ENCODE results near the gene GPR27.

DNA sequence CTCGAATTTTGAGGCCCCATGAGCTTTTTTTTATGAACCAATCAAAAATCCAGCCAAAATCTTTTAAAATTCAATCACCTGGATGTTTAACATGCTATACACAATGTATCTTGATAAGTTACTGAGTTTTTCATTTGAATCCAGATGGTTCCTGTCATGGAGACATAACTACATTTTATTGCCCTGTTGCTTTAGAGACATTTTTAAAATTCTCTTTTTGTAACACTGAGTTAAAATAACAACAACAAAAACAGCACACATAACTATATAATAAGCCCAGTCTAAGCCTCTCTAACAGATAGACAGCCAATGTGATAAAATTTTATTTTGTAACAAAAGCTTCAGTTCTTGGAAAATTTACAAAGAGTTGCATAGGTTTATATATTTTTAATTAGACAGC lies 29.5 kb downstream of the GPR27 start:
- TF ChIP-seq RAD21 (IDR thresholded peaks at IDR 0.05): no peak
- no peak for TF ChIP-seq CTCF (IDR thresholded peaks at IDR 0.05; ENCODE audit: low read depth, low read length, missing input control)
- no peak for TF ChIP-seq ZBTB33 (IDR thresholded peaks at IDR 0.05)
- TF ChIP-seq REST (IDR thresholded peaks at IDR 0.05): no peak
- TF ChIP-seq ATF3 (IDR thresholded peaks at IDR 0.05): no peak
- no peak for TF ChIP-seq TAF1 (conservative IDR thresholded peaks at IDR 0.05)
- no peak for TF ChIP-seq RXRA (IDR thresholded peaks at IDR 0.05)
- TF ChIP-seq SP1 (IDR thresholded peaks at IDR 0.05): no peak
- TF ChIP-seq JUND (IDR thresholded peaks at IDR 0.05): no peak

Data from liver (tissue), 3 donors.